ENCODE data around the gene DDX41. TPM values are rescaled to one million over a fixed set of nuclear protein-coding genes. Genes with fewer than 3 reads are reported as not detected.

The DDX41 gene
- total and polyA plus RNA-seq, 2 donors (not counting 1 experiment from before 2014, with no cell fraction given), result 110 to 168 TPM

DNA sequence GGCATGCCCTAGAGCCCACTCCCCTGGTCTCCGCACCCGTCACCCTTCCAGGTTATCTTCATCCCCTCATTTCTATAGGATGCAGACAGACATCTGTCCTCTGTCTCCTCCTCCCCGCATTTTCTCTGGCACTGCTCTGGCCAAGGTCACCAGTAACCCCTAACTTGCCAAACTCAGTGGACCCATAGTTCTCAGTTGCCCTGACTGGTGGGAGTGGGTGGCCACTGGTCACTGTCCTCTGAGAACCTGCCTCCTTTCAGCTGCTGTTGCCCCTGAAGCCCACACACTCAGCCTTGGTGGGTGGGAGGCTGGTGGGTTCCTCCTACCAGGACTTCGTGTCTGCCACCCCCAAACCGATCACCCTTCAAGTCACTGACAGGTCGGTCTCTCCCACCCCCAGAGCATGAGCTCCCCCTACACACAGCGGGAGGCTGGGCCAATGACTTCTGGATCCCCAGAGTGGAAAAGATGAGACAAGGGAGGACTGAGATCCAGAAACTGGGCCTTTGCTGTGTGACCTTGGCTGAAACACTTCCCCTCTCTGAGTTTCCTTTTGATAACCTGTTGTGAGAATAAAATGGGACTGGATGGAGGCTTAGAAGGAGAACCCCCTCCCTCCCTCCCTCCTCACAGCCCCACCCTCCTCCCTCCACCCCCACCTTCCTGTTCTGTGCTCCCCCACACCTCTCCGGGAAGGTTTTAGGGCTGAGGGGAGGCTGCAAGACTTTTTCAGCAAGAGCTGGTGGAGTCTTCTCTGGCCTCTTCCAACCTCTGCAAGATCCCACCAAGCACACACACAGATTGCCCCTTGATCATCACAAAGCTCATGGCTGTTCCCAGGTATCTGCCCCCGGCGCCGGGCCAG is 41.0 kb downstream of the DDX41 start:
- ChIA-PET POLR2A (no interaction called here), CTCF (interaction anchor here (2.0 kb wide), 1 partner anchor 71 kb away, joined by 5 read pairs; no protein-coding TSS in a partner anchor)
- no peaks in the 10 kb centered on the region for H3K79me2 ChIP-seq (ENCODE audit: control insufficient read depth, insufficient read depth, low read length)
- H3K4me1 Mint-ChIP-seq, result peaks cover 35% of the 10 kb centered on the region
- H4K20me1 ChIP-seq (ENCODE audit: control insufficient read depth, insufficient read depth, low read length, poor library complexity, severe bottlenecking), result peaks cover 11% of the 10 kb centered on the region
- no peak overlapping the region for H3K9ac ChIP-seq (ENCODE audit: low read length)
- no peak overlapping the region for H2AFZ ChIP-seq (ENCODE audit: insufficient read depth, low read depth, low read length, poor library complexity, severe bottlenecking)
- no peak overlapping the region for H3K27ac ChIP-seq (ENCODE audit: low read length in 2 of 2)
- intact Hi-C loops (cut with micrococcal nuclease), result no loop called here
- peaks cover 0 to 24% (median 7%) of the 10 kb centered on the region in 4 experiments for H3K27me3 ChIP-seq (replicated peaks in 1 of 4; ENCODE audit: control extremely low read depth in 1 of 4, control insufficient read depth in 3 of 4, insufficient read depth in 4 of 4, low read length in 3 of 4)
- no peaks in the 10 kb centered on the region for H3K9me3 Mint-ChIP-seq (ENCODE audit: insufficient read depth)
- peaks cover 8% of the 10 kb centered on the region for H3K27me3 Mint-ChIP-seq
- ATAC-seq (ENCODE audit: low read depth) (no peak), DNase-seq (no peak)
- H3K9me3 ChIP-seq (ENCODE audit: control extremely low read depth in 1 of 3, control insufficient read depth in 2 of 3, insufficient read depth in 1 of 3, low read length in 2 of 3), result no peaks in the 10 kb centered on the region
- peak overlapping the region; percentile 28 for H3K27ac Mint-ChIP-seq
- no peaks in the 10 kb centered on the region for H3K36me3 ChIP-seq (replicated peaks in 1 of 2; ENCODE audit: control extremely low read depth in 1 of 2, control insufficient read depth in 1 of 2, extremely low read depth in 1 of 2, insufficient read depth in 2 of 2, low read length in 1 of 2)
- no peak for TF ChIP-seq EZH2 (IDR thresholded peaks at IDR 0.05; ENCODE audit: borderline replicate concordance, insufficient read depth, low read depth, low read length, poor library complexity, severe bottlenecking)
- TF ChIP-seq, protein P1, sequence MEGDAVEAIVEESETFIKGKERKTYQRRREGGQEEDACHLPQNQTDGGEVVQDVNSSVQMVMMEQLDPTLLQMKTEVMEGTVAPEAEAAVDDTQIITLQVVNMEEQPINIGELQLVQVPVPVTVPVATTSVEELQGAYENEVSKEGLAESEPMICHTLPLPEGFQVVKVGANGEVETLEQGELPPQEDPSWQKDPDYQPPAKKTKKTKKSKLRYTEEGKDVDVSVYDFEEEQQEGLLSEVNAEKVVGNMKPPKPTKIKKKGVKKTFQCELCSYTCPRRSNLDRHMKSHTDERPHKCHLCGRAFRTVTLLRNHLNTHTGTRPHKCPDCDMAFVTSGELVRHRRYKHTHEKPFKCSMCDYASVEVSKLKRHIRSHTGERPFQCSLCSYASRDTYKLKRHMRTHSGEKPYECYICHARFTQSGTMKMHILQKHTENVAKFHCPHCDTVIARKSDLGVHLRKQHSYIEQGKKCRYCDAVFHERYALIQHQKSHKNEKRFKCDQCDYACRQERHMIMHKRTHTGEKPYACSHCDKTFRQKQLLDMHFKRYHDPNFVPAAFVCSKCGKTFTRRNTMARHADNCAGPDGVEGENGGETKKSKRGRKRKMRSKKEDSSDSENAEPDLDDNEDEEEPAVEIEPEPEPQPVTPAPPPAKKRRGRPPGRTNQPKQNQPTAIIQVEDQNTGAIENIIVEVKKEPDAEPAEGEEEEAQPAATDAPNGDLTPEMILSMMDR (IDR thresholded peaks at IDR 0.05), result no peak
- 94% methylated on average over 5 of the region's 11 CpGs for WGBS (ENCODE audit: insufficient coverage)
- H3K4me3 ChIP-seq (ENCODE audit: control extremely low read depth in 1 of 5, extremely low read depth in 1 of 5, insufficient read depth in 1 of 5, low read depth in 2 of 5, low read length in 4 of 5), result no peak overlapping the region
- H3K4me3 Mint-ChIP-seq, result peak overlapping the region; percentile 24
- no peak overlapping the region for H3K4me2 ChIP-seq (replicated peaks; ENCODE audit: low read depth, low read length, poor library complexity, severe bottlenecking)
- peaks cover 21 to 34% of the 10 kb centered on the region in 2 donors for H3K4me1 ChIP-seq (ENCODE audit: control insufficient read depth in 2 of 2, insufficient read depth in 2 of 2, low read length in 2 of 2)

Data from B cell (primary cell).